DMS153 (cell line): ENCODE data around the gene CHST6.
"Not testable (repeated sequence)": the region's sequence is repeated elsewhere in the genome, so short reads cannot be mapped to it uniquely, and the experiment has no call there.

Experiments used
- DNase-seq: peaks from one replicate; lab custom pipeline; 2025; lab: John Stamatoyannopoulos, UW

CHST6 gene

GRCh38 chr16:75495076-75495674, at the start of gene CHST6:
TSS of gene CHST6 (minus strand) at chr16:75495441. CDS start at chr16:75479828, 15,613 bp downstream.
- peak; percentile 13 for DNase-seq

GRCh38 chr16:75542462-75542861, 47.2 kb upstream of the CHST6 start:
- DNase-seq, result not testable (repeated sequence)

- no peak for DNase-seq
Measured at GRCh38 chr16:75541236-75541635, 46.0 kb upstream of the CHST6 start.

GRCh38 chr16:75538882-75539565, 43.8 kb upstream of the CHST6 start:
- DNase-seq, result not testable (repeated sequence)

GRCh38 chr16:75537776-75538175, 42.5 kb upstream of the CHST6 start:
- DNase-seq, result no peak

- DNase-seq, result no peak
Measured at GRCh38 chr16:75535901-75536300, 40.7 kb upstream of the CHST6 start, which contains the start of gene CHST5. TSS of gene CHST5 (minus strand) at chr16:75536108. CDS start at chr16:75530384, 5,724 bp downstream.

GRCh38 chr16:75535211-75535843, 40.1 kb upstream of the CHST6 start:
- no peak for DNase-seq

GRCh38 chr16:75534560-75535205, 39.4 kb upstream of the CHST6 start:
- no peak for DNase-seq

GRCh38 chr16:75532791-75533190, 37.5 kb upstream of the CHST6 start:
- DNase-seq, result no peak

GRCh38 chr16:75532142-75532765, 37.0 kb upstream of the CHST6 start:
- no peak for DNase-seq

- no peak for DNase-seq
Measured at GRCh38 chr16:75529959-75530358, 34.7 kb upstream of the CHST6 start.

GRCh38 chr16:75529056-75529905, 34.0 kb upstream of the CHST6 start:
- DNase-seq, result no peak

GRCh38 chr16:75527825-75528299, 32.6 kb upstream of the CHST6 start:
- no peak for DNase-seq

- no peak for DNase-seq
Measured at GRCh38 chr16:75526032-75526790, 31.0 kb upstream of the CHST6 start.

GRCh38 chr16:75519175-75519574, 23.9 kb upstream of the CHST6 start:
- DNase-seq, result no peak

GRCh38 chr16:75516189-75516966, 21.1 kb upstream of the CHST6 start:
- not testable (repeated sequence) for DNase-seq

- DNase-seq, result no peak
Measured at GRCh38 chr16:75514296-75514695, 19.1 kb upstream of the CHST6 start.

- peak; percentile 14 for DNase-seq
Measured at GRCh38 chr16:75506574-75506973, 11.3 kb upstream of the CHST6 start.

GRCh38 chr16:75506107-75506506, 10.9 kb upstream of the CHST6 start:
- no peak for DNase-seq

- DNase-seq, result no peak
Measured at GRCh38 chr16:75503801-75504200, 8.6 kb upstream of the CHST6 start.
